Measurements from ENCODE around the gene BTBD19.
A peak's percentile ranks its signal among the peaks of the same experiment; 100 is the strongest.
"Not testable (repeated sequence)": the region's sequence is repeated elsewhere in the genome, so short reads cannot be mapped to it uniquely, and the experiment has no call there.

BTBD19 gene

GRCh38 chr1:44787506-44787905 is 20.8 kb upstream of the BTBD19 start:
- DNase-seq (ENCODE audit: low read depth), result no peak

GRCh38 chr1:44788120-44788860 is 20.0 kb upstream of the BTBD19 start, which contains the start of gene BEST4:
Gene BEST4 (minus strand): TSS chr1:44788170. CDS start chr1:44787705, 465 bp downstream.
- no peak for DNase-seq (ENCODE audit: low read depth)

GRCh38 chr1:44790968-44791801 is 17.1 kb upstream of the BTBD19 start:
- DNase-seq (ENCODE audit: low read depth), result no peak

- no peak for DNase-seq (ENCODE audit: low read depth)
Observed at GRCh38 chr1:44792736-44793502, 15.4 kb upstream of the BTBD19 start.

- DNase-seq (ENCODE audit: low read depth), result not testable (repeated sequence)
Observed at GRCh38 chr1:44797886-44798285, 10.4 kb upstream of the BTBD19 start.

- no peak for DNase-seq (ENCODE audit: low read depth)
Observed at GRCh38 chr1:44798481-44799365, 9.6 kb upstream of the BTBD19 start.

GRCh38 chr1:44799770-44800584 is 8.3 kb upstream of the BTBD19 start, which contains the start of gene PLK3:
Gene PLK3 (plus strand): TSS chr1:44800377. CDS start chr1:44800464, 87 bp downstream.
- peak; percentile 97 for DNase-seq (ENCODE audit: low read depth)

GRCh38 chr1:44801491-44802305 is 6.6 kb upstream of the BTBD19 start:
- no peak for DNase-seq (ENCODE audit: low read depth)

- no peak for DNase-seq (ENCODE audit: low read depth)
Observed at GRCh38 chr1:44802306-44803061, 5.8 kb upstream of the BTBD19 start.

- DNase-seq (ENCODE audit: low read depth), result no peak
Observed at GRCh38 chr1:44803062-44803311, 5.3 kb upstream of the BTBD19 start.

- no peak for DNase-seq (ENCODE audit: low read depth)
Observed at GRCh38 chr1:44803312-44804095, 4.8 kb upstream of the BTBD19 start.

- no peak for DNase-seq (ENCODE audit: low read depth)
Observed at GRCh38 chr1:44805311-44806024, 2.9 kb upstream of the BTBD19 start.

GRCh38 chr1:44806025-44806703 is 2.2 kb upstream of the BTBD19 start:
- no peak for DNase-seq (ENCODE audit: low read depth)

GRCh38 chr1:44806704-44807363 is 1.5 kb upstream of the BTBD19 start, which contains the start of gene DYNLT4:
Gene DYNLT4 (minus strand): TSS chr1:44807351. CDS start chr1:44806668, 683 bp downstream.
- no peak for DNase-seq (ENCODE audit: low read depth)

GRCh38 chr1:44807364-44808062 is 810 bp upstream of the BTBD19 start:
- peak; percentile 76 for DNase-seq (ENCODE audit: low read depth)
